ENCODE results near the gene C10orf90. TPM values are rescaled to one million over a fixed set of nuclear protein-coding genes. Genes with fewer than 3 reads are reported as not detected.

Gene C10orf90
- total and polyA plus RNA-seq, 2 of the 8 experiments (the other 6 are each of a cell fraction or from before 2014, with no cell fraction given) = 0.21 TPM; not detected in 1

DNA sequence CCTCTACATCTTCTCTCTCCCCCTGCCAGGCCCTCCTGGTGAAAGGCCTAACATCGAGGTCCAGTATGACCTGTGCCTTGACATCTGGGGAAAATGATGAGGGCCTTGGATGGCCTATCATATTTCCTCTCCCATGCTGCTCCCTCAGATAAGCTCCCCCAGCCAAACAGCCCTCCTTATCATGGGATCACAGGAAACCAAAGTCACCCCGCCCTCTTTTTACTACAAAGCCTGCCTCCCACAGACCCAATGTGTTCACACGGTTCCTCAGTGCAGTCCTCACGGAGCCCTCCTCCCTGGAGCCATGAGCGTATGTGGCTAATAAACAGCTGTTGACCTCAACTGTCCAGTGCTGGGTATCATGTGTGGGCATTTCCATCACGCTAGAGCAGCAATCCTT, 32.0 kb downstream of the C10orf90 start:
- POLR2A ChIA-PET (ENCODE audit: partially characterized antibody) = no interaction called here
- no peak overlapping the region for H3K56ac ChIP-seq (replicated peaks; ENCODE audit: insufficient read length, low read depth, low read length)
- no peak overlapping the region for H4K91ac ChIP-seq (replicated peaks; ENCODE audit: insufficient read length, low read length)
- H3K9ac ChIP-seq (replicated peaks in 1 of 4; ENCODE audit: extremely low read depth in 1 of 4, low read depth in 3 of 4, low read length in 3 of 4) = no peak overlapping the region
- H3K4ac ChIP-seq (replicated peaks; ENCODE audit: insufficient read length, low read depth, low read length) = no peak overlapping the region
- H3K4me3 ChIP-seq (ENCODE audit: extremely low read depth in 1 of 4, insufficient read depth in 2 of 4, low read depth in 3 of 4, low read length in 4 of 4) = no peak overlapping the region
- no peak overlapping the region for H3K27ac ChIP-seq (ENCODE audit: low read depth, low read length)
- DNase-seq (ENCODE audit: low read depth in 1 of 2, low spot score in 2 of 2) = no peak
- no peaks in the 10 kb centered on the region for H4K20me1 ChIP-seq (replicated peaks in 1 of 2; ENCODE audit: control insufficient read depth in 1 of 2, insufficient read depth in 2 of 2, low read length in 2 of 2)
- no peak overlapping the region for H2BK20ac ChIP-seq (ENCODE audit: low read length)
- no peak overlapping the region for H4K5ac ChIP-seq (ENCODE audit: insufficient read length, low read depth, low read length)
- H3K79me2 ChIP-seq (ENCODE audit: control insufficient read depth in 1 of 2, insufficient read depth in 2 of 2, low read length in 2 of 2) = no peaks in the 10 kb centered on the region
- H3K18ac ChIP-seq (ENCODE audit: extremely low read depth, low read length) = no peak overlapping the region
- no peaks in the 10 kb centered on the region for H3K79me1 ChIP-seq (ENCODE audit: low read depth, low read length)
- WGBS, 2 experiments (ENCODE audit: extremely low coverage in 1 of 2, insufficient coverage in 1 of 2, insufficient read length in 1 of 2, insufficient replicate concordance in 2 of 2, low coverage in 1 of 2, low lambda C conversion rate in 2 of 2, missing lambda C conversion rate in 1 of 2) = 89% methylated on average over 6 of the region's 6 CpGs; no CpG with 5 or more reads in 1 of the 2 experiments
- H3K23me2 ChIP-seq (ENCODE audit: low read depth, low read length) = no peaks in the 10 kb centered on the region
- no peak overlapping the region for H2BK15ac ChIP-seq (ENCODE audit: low read length)
- no peak for FAIRE-seq
- H2BK5ac ChIP-seq (ENCODE audit: low read depth, low read length) = no peak overlapping the region
- no peak overlapping the region for H3K4me2 ChIP-seq (ENCODE audit: insufficient read depth in 1 of 2, low read depth in 2 of 2, low read length in 2 of 2)
- no peak overlapping the region for H3K23ac ChIP-seq (ENCODE audit: insufficient read length)
- TF ChIP-seq, protein P1, sequence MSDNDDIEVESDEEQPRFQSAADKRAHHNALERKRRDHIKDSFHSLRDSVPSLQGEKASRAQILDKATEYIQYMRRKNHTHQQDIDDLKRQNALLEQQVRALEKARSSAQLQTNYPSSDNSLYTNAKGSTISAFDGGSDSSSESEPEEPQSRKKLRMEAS (IDR thresholded peaks at IDR 0.05) = no peak
- H2BK120ac ChIP-seq (replicated peaks; ENCODE audit: low read depth, low read length) = no peak overlapping the region
- H3K4me1 ChIP-seq (replicated peaks in 1 of 4; ENCODE audit: control insufficient read depth in 3 of 4, insufficient read depth in 4 of 4, low read length in 3 of 4) = no peaks in the 10 kb centered on the region
- H2BK12ac ChIP-seq (ENCODE audit: low read depth, low read length) = no peak overlapping the region
- CTCF ChIA-PET (ENCODE audit: partially characterized antibody) = interaction anchor here (0.8 kb wide), 1 partner anchor 40 kb away, joined by 4 read pairs; no protein-coding TSS in a partner anchor
- H2AK5ac ChIP-seq (ENCODE audit: low read depth, low read length) = no peak overlapping the region
- no peaks in the 10 kb centered on the region for H3K27me3 ChIP-seq (replicated peaks in 1 of 4; ENCODE audit: control insufficient read depth in 3 of 4, extremely low read depth in 1 of 4, insufficient read depth in 3 of 4, low read length in 3 of 4)
- no peaks in the 10 kb centered on the region for H3K9me3 ChIP-seq (ENCODE audit: insufficient read depth in 2 of 2, low read depth in 1 of 2, low read length in 1 of 2)
- H3K36me3 ChIP-seq (ENCODE audit: control insufficient read depth in 2 of 4, insufficient read depth in 4 of 4, low read length in 3 of 4) = no peaks in the 10 kb centered on the region
- no peak overlapping the region for H2AFZ ChIP-seq (ENCODE audit: low read length)
- H3K14ac ChIP-seq (ENCODE audit: insufficient read length) = no peak overlapping the region
- H4K8ac ChIP-seq (ENCODE audit: extremely low read depth, insufficient read depth, low read length) = no peak overlapping the region

Data from H1 (cell line).